Activated CD4-positive, alpha-beta T cell treated with anti-CD3 and anti-CD28 coated beads for 4 hours (primary cell): ENCODE data around the gene MBTPS1.

ENCODE experiments used
- DNase-seq, 2 donors: peaks; one replicate each; pipeline ENCODE4 v3.0.0-alpha.2; 2020

Gene MBTPS1

GRCh38 chr16:84048871-84049270 lies 67.9 kb downstream of the MBTPS1 start:
- no peak for DNase-seq

DNA sequence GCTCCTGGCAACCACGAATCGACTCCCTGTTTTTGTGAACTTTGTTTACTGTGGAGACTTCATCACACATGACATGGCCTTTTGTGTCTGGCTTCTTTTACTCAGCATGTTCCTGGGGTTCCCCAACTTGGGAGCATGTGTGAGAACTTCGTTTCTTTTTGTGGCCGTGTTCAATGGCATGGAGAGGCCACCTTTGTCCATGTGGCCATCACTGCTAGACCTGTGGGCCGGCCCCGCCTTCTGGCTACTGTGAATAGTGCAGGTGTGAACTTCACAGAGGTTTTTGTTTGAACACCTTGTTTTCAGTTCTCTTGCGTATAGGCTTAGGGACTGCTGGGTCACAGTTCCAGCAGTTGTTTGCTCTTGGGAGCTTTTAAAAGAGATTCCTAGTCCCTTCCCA lies 68.5 kb downstream of the MBTPS1 start:
- no peak for DNase-seq

GRCh38 chr16:84047626-84048025 lies 69.1 kb downstream of the MBTPS1 start:
- DNase-seq: no peak

GRCh38 chr16:84047206-84047605 lies 69.5 kb downstream of the MBTPS1 start:
- no peak for DNase-seq

- no peak for DNase-seq
Measured at GRCh38 chr16:84045818-84046470, 70.8 kb downstream of the MBTPS1 start.

DNA sequence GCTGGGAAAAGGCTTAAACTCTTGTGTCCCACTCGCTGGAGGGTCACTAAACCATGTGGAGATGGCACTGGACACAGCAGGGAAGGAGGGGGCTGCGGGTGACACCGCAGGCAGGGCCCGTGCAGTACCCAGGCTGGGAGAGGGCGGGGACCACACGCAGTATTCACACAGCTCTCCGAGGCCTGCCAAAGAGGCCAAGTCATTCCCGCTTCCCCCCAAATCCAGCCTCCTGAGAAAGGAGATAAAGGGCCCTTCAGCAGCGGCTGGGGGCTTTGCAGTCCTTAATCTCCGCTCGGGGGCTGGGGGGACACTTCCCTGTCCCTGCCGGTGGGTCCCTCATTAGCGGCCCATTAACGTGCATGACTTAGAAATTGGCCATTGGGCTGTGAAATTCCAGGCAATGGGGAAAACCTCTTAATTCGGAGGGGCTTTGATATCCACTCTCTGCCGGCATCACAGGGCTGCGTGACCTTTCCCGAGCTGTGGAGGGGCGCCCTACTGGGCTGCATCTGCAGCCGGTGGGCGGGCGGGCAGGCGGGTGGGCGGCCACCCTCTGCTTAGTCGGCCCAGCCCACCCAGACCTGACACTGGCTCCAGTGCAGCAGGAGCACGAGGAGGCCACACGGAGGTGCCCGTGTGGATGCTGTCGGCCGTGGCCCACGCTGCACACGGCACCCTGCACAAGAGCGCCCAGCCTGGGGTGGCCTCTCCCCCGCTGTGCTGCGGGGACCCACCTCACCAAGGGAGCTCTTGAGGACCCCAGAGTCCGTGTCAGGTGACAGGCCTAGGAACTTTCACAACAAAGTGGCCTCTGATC lies 71.5 kb downstream of the MBTPS1 start:
- no peak for DNase-seq

DNA sequence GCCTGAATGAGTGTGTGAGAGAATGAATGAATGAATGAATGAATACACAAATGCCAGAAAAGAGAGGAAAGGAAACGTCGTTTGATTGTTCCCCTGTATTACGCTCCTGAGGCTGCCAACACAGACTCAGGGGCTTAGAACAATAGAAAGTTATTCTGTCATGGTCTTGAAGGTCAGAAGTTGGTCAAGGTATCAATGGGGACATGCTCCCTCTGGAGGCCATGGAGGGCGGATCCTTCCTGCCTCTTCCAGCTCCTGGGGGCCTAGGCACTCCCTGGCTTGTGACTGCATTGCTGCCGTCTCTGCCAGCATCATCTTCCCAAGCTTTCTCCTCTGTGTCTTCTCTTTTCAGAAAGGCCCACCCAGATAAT lies 72.6 kb downstream of the MBTPS1 start:
- DNase-seq: no peak

GRCh38 chr16:84043486-84044117 lies 73.1 kb downstream of the MBTPS1 start:
- no peak for DNase-seq

GRCh38 chr16:84042879-84043485 lies 73.8 kb downstream of the MBTPS1 start:
- no peak for DNase-seq

DNA sequence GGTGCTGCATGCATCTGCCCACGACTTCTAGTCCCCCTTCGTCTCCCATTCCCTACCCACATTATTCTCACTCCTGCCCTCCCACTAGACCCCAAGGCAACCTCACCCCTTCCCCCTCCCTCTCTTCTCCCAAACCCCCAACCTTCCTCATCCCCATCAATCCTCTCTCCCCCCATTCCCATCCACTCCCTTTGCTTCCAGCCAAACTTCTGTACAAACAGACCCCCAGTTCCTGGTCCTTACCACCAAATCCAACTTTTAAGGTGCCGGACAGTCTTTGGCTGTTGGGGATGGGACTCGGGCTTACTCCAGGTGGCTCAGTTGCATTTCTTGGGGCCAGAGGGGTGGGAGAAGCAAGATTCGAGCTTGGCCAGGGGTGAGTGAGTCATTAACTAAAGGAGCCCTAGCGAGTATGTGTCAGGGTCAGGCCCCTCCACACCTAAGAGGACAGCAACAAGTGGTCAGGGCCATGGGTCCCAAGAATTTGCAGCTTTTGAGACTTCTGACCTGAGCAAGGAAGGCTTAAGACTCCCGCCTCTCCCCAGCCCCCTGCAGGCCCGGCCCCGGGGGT lies 74.3 kb downstream of the MBTPS1 start, which contains the start of gene SLC38A8:
TSS of gene SLC38A8 (minus strand) at position 488 of the 571 bp plus-strand sequence. CDS start 638 bp downstream, outside the sequence.
- DNase-seq: no peak

DNA sequence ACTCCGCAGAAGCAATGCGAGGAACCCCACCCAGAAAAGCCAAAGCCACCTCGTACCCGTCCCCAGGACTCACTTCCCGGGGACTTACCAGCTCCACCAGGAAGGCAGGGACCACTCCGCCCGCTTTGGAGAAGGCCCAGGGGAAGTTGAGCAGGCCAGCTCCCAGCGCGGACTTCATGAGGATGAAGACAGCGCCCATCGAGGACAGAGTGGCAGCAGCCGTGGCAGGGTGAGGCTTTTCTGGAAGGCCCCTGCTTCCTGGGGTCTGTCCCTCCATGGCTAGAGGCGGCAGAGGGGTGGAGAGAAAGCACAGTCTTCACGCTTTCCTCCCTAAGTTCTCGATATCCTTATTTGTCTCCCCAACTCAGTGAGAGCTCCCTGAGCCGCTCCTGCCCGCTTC lies 74.9 kb downstream of the MBTPS1 start:
- DNase-seq: no peak

- no peak for DNase-seq
Measured at GRCh38 chr16:84040823-84041820, 75.6 kb downstream of the MBTPS1 start.

DNA sequence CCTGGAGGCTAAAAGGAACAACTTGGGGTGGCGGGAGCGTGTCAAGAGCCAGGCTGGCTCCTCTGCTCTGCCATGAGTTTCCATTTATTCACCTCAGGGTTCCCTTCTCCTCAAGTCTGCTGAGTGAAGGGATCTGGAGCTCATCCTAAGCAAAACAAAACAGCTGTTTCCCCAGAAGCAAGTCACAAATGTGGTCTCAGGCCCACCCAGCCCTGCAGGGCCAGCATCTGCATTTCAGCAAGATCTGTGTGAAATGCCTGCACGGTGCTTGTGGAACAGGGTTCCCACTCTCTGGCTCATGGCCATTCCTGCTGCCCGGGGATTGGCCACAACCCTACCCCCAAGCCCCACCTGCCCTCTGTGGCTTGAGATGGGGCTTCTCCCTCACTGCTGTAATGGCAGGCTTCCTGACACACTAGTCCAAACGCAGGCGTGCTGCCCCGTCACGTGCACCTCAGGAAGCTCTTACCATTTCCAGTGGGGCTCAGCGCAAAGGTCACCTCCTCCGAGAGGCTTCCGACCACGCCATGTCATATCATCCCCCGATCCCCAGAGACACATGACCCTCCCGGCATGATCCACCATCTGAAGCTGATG lies 76.4 kb downstream of the MBTPS1 start:
- no peak for DNase-seq

GRCh38 chr16:84039696-84040095 lies 77.0 kb downstream of the MBTPS1 start:
- DNase-seq: no peak

- no peak for DNase-seq
Measured at GRCh38 chr16:84038469-84038868, 78.3 kb downstream of the MBTPS1 start.

DNA sequence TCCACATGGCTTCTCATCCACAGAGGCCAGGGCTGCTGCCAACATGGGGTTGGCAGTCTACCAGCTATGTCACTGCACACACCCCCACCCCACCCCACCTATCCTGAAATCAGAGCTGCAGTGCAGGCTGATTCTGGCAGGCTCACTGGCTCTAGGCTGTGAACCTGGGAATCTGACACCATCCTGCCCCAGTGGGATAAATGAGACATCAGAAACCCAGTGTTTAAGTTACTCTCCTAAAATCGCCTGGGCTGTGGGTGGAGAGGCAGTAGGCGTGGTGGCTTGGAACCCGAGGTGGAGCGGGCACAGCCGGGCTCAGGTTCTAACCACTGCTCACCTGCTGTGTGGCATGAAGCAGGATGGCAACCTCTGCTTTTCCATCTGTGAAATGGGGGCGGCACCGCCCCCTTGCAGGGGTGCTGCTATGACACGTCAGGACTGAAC lies 79.7 kb downstream of the MBTPS1 start:
- DNase-seq: no peak

GRCh38 chr16:84036131-84036530 lies 80.6 kb downstream of the MBTPS1 start:
- DNase-seq: no peak

DNA sequence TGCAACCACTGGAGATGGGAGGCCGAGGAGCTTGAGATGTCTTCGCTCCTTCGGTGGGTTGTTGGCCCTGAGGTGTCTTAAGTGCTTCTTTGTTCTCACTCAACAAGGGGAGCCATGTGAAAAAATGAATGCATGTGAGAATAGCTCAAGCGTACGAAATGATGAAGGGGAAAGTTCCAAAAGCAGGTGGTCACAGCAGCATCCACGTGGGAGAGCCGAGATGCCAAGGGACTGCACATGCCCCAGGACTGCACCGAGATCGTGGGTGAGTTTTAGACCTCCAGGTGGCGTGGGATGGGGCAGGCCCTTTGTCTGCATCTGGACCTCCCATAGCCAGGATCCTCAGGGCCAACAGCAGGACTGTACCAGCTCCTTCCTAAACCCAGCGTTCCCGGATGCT lies 82.2 kb downstream of the MBTPS1 start:
- no peak for DNase-seq

DNA sequence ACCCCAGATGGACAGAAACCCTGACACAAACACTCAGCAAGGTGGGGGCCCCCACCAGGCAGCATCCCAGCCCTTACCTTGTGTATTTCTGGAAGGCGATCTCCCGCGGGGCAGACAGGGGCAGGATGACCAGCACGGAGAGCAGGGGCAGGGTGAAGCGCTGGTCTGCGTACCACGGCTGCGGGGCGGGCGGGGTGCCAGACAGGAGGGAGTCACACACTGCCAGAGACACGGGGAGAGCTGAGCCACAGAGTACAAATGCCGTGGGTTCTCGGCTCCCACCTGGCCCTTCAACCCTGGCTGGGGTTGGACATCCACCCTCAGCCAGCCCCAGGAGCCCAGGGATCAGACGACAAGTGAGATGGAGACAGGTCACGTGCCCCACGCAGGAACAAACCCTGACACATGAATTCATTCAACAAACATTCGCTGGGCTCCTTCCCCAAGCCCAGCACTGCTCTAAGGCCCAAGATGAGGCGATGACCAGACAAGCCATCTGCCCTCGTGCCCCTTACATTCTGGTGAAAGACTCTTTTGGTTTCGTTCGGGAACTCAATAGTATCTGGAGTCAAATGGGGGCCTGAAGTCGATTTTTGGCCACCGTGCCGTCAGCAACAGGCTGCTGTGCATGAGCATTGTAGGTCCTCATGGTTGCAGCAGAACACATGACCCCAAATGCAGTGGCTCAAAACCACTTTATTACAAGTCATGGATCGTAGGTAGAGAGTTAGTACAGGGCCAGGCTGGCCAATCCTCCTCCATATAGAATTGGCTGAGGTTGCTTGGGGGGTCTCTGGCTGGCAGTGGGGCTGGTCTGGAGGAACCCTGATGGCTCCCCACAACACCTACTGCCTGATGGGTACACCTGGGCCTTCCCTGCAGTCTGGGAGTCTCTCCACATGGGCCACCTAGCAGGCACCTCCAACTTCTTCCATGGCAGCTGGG lies 83.2 kb downstream of the MBTPS1 start:
- DNase-seq: no peak
